ENCODE results near the gene KRTAP5-8. TPM values are rescaled to one million over a fixed set of nuclear protein-coding genes. Genes with fewer than 3 reads are reported as not detected.
"Not testable (repeated sequence)": the region's sequence is repeated elsewhere in the genome, so short reads cannot be mapped to it uniquely, and the experiment has no call there.

The KRTAP5-8 gene
- total RNA-seq, 4 donors from 2014 or later = 5.8 to 6.0 TPM; not detected in 2

- Histone ChIP-seq H3K27me3 (no peaks in the 10 kb centered on the region), H3K36me3 (no peaks in the 10 kb centered on the region), H3K4me3 (no peak overlapping the region), H3K4me1 (no peaks in the 10 kb centered on the region), H3K27ac (no peak overlapping the region), H3K9me3 (no peaks in the 10 kb centered on the region)
- no peak for TF ChIP-seq POLR2A (IDR thresholded peaks at IDR 0.05)
- TF ChIP-seq, protein P1, sequence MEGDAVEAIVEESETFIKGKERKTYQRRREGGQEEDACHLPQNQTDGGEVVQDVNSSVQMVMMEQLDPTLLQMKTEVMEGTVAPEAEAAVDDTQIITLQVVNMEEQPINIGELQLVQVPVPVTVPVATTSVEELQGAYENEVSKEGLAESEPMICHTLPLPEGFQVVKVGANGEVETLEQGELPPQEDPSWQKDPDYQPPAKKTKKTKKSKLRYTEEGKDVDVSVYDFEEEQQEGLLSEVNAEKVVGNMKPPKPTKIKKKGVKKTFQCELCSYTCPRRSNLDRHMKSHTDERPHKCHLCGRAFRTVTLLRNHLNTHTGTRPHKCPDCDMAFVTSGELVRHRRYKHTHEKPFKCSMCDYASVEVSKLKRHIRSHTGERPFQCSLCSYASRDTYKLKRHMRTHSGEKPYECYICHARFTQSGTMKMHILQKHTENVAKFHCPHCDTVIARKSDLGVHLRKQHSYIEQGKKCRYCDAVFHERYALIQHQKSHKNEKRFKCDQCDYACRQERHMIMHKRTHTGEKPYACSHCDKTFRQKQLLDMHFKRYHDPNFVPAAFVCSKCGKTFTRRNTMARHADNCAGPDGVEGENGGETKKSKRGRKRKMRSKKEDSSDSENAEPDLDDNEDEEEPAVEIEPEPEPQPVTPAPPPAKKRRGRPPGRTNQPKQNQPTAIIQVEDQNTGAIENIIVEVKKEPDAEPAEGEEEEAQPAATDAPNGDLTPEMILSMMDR (IDR thresholded peaks at IDR 0.05) = no peak
- DNase-seq = peak in 1 of 3 donors; percentile 14
Measured at GRCh38 chr11:71527576-71528210, 10.1 kb upstream of the KRTAP5-8 start.

- Histone ChIP-seq H3K27ac (no peak overlapping the region), H3K9me3 (no peaks in the 10 kb centered on the region), H3K4me1 (no peaks in the 10 kb centered on the region), H3K4me3 (no peak overlapping the region), H3K36me3 (no peaks in the 10 kb centered on the region), H3K27me3 (no peaks in the 10 kb centered on the region)
- DNase-seq = no peak
- TF ChIP-seq, protein P1 (IDR thresholded peaks at IDR 0.05) = no peak
- TF ChIP-seq POLR2A (IDR thresholded peaks at IDR 0.05) = no peak
Measured at GRCh38 chr11:71530602-71531001, 7.2 kb upstream of the KRTAP5-8 start.

DNA sequence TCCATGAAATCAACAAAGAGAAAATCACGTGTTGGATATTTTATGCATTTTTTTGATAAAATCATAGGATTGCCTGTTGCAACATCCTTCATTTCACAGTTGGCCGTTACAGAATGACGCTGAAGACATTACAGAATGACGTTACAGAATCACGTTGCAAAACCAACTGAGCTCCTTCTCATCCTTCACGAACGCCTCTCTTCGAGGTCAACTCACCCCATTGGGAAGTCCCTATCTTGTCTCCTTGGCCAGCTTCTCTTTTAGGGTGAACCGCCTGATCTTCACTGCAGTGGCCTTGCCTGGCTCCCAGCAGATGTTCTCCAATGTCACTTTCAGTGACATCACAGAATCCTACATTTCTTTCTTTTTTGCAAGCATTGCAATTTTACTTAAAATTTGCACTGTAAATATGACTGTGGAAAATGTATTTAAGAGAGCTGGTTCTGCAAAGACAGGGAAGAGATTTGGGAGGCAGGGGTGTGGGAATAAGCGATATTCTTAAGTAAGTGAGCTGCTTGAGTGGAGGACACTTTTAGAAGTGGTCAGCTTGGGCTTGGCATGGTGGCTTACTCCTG is 5.7 kb upstream of the KRTAP5-8 start:
- H3K36me3 ChIP-seq = no peaks in the 10 kb centered on the region
- no peak overlapping the region for H3K27ac ChIP-seq
- H3K9me3 ChIP-seq = no peaks in the 10 kb centered on the region
- peak in 1 of 3 donors; percentile 8 for DNase-seq
- H3K4me1 ChIP-seq = no peaks in the 10 kb centered on the region
- no peak for TF ChIP-seq POLR2A (IDR thresholded peaks at IDR 0.05)
- TF ChIP-seq, protein P1 (IDR thresholded peaks at IDR 0.05) = no peak
- H3K4me3 ChIP-seq = no peak overlapping the region
- no peaks in the 10 kb centered on the region for H3K27me3 ChIP-seq

DNA sequence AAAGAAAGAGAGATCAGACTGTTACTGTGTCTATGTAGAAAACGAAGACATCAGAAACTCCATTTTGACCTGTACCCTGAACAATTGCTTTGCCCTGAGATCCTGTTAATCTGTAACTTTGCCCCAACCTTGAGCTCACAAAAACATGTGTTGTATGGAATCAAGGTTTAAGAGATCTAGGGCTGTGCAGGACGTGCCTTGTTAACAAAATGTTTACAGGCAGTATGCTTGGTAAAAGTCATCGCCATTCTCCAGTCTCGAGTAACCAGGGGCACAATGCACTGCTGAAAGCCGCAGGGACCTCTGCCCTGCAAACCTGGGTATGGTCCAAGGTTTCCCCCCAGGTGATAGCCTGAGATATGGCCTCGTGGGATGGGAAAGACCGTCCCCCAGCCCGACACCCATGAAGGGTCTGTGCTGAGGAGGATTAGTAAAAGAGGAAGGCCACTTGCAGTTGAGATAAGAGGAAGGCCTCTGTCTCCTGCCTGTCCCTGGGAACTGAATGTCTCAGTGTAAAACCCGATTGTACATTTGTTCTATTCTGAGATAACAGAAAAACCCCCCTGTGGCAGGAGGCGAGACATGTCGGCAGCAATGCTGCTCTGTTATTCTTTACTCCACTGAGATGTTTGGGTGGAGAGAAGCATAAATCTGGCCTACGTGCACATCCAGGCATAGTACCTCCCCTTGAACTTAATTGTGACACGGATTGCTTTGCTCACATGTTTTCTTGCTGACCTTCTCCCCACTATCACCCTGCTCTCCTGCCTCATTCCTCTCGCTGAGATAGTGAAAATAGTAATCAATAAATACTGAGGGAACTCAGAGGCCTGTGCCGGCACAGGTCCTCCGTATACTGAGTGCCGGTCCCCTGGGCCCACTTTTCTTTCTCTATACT is 2.9 kb upstream of the KRTAP5-8 start:
- H3K27ac ChIP-seq, H3K4me1 ChIP-seq, H3K4me3 ChIP-seq, H3K27me3 ChIP-seq, H3K9me3 ChIP-seq, H3K36me3 ChIP-seq: not testable (repeated sequence)
- peak in 1 of 3 donors; percentile 18 for DNase-seq

- Histone ChIP-seq H3K9me3 (no peaks in the 10 kb centered on the region), H3K27me3 (no peaks in the 10 kb centered on the region), H3K27ac (no peak overlapping the region), H3K4me1 (no peaks in the 10 kb centered on the region), H3K4me3 (no peak overlapping the region), H3K36me3 (no peaks in the 10 kb centered on the region)
- DNase-seq = peak in 1 of 3 donors; percentile 13
- TF ChIP-seq, protein P1 (IDR thresholded peaks at IDR 0.05) = no peak
- TF ChIP-seq POLR2A (IDR thresholded peaks at IDR 0.05) = no peak
Measured at GRCh38 chr11:71535825-71536224, 2.0 kb upstream of the KRTAP5-8 start.

DNA sequence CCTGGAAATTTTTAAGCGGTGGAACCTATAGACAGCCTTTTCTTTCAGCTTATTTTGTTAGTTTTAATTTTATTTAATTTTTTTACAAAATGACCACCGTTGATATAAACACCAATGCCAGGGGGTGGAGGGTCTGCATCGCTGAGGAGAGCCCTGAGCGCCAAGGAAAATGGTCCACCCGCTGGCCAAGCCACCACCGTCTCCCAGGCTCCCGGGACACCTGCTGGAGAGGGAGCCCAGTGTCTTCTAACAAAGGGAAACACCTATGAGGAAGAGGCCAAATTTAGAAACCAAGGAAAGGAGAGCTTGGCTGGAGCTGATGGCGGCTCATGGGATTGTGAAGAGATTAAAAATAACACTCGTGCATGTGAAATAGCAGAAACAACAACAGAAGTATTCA is 288 bp upstream of the KRTAP5-8 start:
- Histone ChIP-seq H3K27ac (no peak overlapping the region), H3K36me3 (no peaks in the 10 kb centered on the region), H3K4me3 (no peak overlapping the region), H3K27me3 (no peaks in the 10 kb centered on the region), H3K9me3 (no peaks in the 10 kb centered on the region), H3K4me1 (no peaks in the 10 kb centered on the region)
- TF ChIP-seq, protein P1 (IDR thresholded peaks at IDR 0.05) = no peak
- TF ChIP-seq POLR2A (IDR thresholded peaks at IDR 0.05) = no peak
- DNase-seq = peak in 1 of 3 donors; percentile 36

Measured in Peyer's patch (tissue), 4 donors.